ENCODE data around the gene CXCR2.

CXCR2 gene

DNA sequence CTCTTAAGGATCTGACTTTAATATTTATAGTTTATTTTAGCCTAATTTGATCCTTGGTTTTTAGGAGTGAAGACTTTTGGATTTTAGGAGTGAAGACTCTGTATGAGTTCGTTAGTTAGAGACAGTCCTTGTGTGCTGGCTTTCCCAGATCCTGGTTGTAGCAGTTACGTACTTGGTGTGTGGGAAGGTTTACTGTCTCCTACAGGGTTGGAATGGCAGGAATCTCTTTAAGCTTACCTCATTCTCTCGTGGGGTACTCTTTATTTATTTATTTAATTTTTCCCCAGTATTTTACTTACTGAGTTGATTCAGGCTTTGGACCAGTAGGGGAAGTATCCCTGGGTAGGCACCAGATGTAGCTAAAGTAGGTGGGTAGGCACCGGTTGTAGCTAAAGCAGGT is 1.8 kb upstream of the CXCR2 start:
- H3K4me3 ChIP-seq (replicated peaks; ENCODE audit: low read depth, low read length) = no peak overlapping the region
- TF ChIP-seq CTCF (IDR thresholded peaks at IDR 0.05; ENCODE audit: low read length, missing control alignments) = no peak
- no peak for DNase-seq (ENCODE audit: low read depth)

DNA sequence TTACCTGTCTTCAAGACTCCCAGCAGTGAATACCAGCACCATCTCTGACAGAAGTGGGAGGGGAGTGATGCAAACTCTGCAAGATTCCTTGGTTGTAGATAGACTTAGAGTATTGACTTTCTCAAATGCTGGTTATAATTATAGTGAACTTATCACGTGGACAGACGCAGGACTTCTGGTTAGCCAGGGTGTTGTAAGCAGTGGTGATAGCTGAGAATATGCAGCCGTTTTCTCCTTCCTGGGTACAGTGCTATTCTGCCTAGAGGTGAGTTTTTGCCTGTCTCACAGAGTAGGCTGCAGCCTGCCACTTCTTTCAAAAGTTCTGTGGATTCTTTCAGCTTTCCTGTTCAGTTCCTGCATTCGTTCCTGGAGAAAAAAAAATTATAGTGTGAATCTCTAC is 733 bp upstream of the CXCR2 start:
- H3K4me3 ChIP-seq (replicated peaks; ENCODE audit: low read depth, low read length) = no peak overlapping the region
- no peak for TF ChIP-seq CTCF (IDR thresholded peaks at IDR 0.05; ENCODE audit: low read length, missing control alignments)
- no peak for DNase-seq (ENCODE audit: low read depth)

- no peak overlapping the region for H3K4me3 ChIP-seq (replicated peaks; ENCODE audit: low read depth, low read length)
- DNase-seq (ENCODE audit: low read depth) = no peak
Measured at GRCh38 chr2:218127929-218128455, 2.2 kb downstream of the CXCR2 start.

GRCh38 chr2:218128781-218129457 is 3.1 kb downstream of the CXCR2 start:
- no peak for TF ChIP-seq CTCF (IDR thresholded peaks at IDR 0.05; ENCODE audit: low read length, missing control alignments)
- no peak for DNase-seq (ENCODE audit: low read depth)
- H3K4me3 ChIP-seq (replicated peaks; ENCODE audit: low read depth, low read length) = no peak overlapping the region

More at GRCh38 chr2:218127929-218128455, 2.2 kb downstream of the CXCR2 start:
- no peak for TF ChIP-seq CTCF (IDR thresholded peaks at IDR 0.05; ENCODE audit: low read length, missing control alignments)

DNA sequence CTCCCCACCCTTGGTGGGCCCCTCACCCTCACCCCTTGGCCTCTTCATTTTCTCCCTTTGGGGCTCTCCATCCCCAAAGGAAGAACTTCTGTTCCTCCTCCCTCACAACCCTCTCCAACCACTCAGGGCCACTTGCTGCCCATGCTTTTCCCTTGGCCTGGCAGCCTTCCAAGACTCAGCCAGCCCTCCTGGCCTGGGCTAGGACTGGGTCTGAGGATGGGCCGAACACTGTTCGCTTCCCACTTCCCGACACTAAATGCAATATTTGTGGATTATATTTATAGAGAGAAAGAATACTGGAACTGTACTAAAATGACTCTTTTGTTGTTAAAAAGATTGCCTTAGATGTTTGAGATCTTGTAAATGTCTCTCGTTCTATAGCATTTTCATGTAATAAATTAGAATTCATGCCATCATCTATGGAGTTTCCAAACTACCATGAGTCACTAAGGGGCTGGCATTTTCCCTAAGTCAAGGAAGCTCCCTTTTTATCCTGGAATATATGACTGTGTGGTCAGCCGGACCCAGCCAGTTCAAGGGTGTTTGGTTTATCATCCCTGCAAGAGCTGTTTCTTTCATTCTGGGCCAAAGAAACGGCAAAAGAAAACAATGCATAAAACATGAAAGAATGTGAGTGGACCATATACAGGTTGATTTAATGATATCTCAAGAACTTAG is 3.8 kb downstream of the CXCR2 start:
- no peak overlapping the region for H3K4me3 ChIP-seq (replicated peaks; ENCODE audit: low read depth, low read length)
- no peak for DNase-seq (ENCODE audit: low read depth)
- TF ChIP-seq CTCF (IDR thresholded peaks at IDR 0.05; ENCODE audit: low read length, missing control alignments) = no peak

- no peak for DNase-seq (ENCODE audit: low read depth)
- H3K4me3 ChIP-seq (replicated peaks; ENCODE audit: low read depth, low read length) = no peak overlapping the region
- no peak for TF ChIP-seq CTCF (IDR thresholded peaks at IDR 0.05; ENCODE audit: low read length, missing control alignments)
Measured at GRCh38 chr2:218130377-218130776, 4.5 kb downstream of the CXCR2 start.
